Limb (tissue), 2 donors: ENCODE results near the gene FAU.
"Not testable (repeated sequence)": the region's sequence is repeated elsewhere in the genome, so short reads cannot be mapped to it uniquely, and the experiment has no call there.

Experiments
- DNase-seq, 2 donors: peaks; one replicate each; pipeline ENCODE4 v3.0.0-alpha.2; 2016; ENCODE audit errors: extremely low spot score in 2 of 2

The FAU gene

DNA sequence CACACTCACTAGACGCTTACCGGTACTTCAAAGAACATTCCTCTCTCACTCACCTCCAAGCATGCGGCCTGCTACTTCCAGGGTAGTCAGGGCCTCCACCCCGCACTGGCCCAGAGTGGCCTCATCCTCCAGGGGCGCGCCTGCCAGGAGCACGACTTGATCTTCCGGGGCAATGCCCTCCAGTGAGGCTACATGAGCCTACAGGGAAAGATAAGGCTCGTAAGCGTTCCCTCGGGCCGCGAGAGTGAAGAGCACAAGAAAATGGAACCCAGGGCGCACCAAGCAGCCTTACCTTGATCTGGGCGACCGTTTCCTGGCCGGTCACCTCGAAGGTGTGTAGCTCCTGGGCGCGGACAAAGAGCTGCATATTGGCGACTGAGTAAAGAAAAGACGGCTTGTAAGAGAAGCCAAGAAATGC, 478 bp downstream of the FAU start:
- DNase-seq, result no peak

DNA sequence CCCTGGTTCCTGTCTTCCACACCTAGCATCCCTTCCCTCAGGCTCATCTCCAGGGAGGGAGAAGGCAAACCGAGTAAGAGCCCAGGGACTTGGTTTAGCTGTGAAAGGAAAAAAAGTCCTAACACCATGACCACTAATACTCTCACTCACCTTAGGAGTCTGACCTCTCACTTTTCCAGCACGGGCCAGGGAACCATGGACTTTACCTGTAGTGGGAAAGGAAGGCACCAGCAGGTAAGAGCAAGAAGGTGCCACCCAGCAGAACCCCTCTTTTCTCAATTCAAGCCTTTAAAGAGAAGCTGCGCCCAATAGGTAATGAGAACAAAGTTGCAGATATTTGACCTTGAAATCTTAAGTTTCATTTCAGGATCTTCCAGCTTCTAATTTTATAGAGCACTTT, 1.1 kb downstream of the FAU start:
- no peak for DNase-seq

DNA sequence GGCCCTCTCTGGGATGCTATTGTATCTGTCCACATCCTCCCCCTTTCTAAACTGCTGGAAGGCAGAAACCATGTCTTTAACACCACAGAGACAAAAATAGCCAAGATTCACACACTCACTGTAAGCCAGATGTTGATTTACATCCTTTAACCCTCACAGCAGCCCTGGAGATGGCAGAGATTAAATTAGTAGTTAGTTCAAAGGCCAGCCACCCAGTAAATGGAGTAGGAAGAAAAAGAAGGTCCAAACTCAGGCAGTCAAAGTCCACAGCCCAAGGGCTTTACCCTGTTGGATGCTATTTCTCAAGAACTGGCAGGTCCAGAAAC, 2.3 kb downstream of the FAU start:
- no peak for DNase-seq

DNA sequence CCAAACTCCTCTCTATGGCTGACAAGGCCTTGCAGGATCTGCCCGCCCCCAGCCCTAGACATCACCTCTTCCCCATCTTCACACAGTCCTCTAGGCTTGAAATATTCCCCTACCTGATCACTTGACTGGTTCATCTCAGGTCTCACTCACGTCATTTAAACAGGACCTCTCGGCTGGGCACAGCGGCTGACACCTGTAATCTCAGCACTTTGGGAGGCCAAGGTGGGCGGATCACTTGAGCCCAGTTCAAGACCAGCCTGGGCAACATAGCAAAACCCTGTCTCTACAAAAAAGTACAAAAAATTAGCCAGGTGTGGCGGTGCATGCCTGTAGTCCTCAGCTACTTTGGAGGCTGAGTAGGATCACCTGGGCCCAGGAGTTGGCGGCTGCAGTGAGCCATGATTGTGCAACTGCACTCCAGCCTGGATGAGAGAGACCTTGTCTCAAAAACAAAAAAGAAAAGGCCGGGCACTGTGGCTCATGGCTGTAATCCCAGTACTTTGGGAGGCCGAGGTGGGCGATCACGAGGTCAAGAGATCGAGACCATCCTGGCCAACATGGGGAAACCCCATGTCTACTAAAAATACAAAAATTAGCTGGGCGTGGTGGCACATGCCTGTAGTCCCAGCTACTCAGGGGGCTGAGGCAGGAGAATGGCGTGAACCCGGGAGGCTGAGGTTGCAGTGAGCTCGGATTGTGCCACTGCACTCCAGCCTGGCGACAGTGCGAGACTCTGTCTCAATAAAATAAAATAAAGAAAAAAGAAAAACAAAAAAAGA, 2.9 kb downstream of the FAU start:
- not testable (repeated sequence) for DNase-seq

DNA sequence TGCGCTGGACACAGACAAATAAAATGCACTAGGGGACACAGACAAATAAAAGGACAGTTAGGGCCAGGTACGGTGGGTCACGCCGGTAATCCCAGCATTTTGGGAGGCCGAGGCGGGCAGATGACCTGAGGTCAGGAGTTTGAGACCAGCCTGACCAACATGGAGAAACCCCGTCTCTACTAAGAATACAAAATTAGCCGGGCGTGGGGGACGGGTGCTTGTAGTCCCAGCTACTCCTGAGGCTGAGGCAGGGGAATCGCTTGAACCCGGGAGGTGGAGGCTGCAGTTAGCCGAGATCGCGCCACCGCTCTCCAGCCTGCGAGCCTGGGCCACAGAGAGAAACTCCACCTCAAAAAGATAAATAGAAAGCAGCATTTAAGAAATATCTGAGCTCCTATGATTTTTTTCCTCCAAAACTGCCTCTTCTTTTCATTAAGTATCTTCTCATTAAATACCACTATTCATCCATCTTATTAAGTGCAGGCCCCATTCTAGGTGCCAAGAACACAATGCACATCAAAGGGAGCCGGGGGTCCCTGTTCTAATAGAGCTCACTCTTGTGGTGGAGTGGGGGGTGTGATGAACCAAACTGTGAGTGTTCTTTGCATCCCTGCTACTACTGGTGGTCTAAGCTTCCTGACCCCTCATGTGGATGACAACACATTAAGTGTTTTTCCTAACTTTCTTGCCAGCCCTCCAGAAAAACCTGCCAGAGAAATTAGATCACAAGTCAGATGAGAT, 3.7 kb downstream of the FAU start:
- DNase-seq, result no peak

DNA sequence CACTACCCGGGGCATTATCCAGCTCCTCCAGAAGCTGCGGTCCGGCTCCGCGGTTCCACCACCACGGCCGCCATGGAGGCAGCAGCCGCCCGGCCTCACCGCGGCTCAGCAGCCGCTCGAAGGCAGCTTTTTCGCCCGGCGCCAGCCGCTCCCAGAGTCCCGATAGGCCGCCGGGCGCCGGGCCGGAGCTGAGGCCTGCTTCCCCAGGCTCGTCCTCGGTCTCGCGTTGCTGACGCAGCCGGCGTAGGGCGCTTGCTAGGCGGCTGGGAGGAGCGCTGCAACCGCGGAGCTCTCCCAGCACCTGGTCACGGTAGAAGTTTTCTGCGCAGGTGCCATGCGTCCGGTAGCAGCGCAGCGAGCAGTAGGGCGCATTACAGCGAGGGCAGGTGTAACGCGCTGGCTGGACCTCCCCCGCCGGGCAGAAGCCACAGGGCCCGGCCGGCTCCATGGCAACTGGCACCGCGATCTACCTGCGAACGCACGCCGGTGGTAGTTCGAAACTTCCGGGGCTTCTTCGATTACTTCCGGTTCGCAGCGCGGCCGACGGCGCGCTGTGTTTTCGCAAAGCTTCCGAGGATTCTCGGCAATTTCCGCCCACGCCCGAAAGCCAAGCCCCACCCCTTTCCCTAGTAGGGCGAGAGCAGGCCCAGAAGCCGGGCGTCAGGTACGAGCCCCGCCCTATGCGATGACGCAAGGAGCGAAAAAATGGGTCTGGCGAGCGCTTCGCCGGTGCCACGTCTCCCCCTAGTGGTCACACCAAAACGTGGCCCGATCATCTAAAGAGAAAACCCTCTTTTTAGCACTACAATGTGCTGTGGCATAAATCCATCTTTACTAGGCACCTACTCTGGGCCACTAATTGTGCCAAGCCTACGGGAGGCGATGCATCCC, 4.5 kb downstream of the FAU start, which contains the start of gene ZNHIT2:
ZNHIT2 (minus strand) TSS at position 496 of the 891 bp plus-strand sequence; CDS start at position 448, 48 bp downstream.
- DNase-seq, result peak; percentile 99

DNA sequence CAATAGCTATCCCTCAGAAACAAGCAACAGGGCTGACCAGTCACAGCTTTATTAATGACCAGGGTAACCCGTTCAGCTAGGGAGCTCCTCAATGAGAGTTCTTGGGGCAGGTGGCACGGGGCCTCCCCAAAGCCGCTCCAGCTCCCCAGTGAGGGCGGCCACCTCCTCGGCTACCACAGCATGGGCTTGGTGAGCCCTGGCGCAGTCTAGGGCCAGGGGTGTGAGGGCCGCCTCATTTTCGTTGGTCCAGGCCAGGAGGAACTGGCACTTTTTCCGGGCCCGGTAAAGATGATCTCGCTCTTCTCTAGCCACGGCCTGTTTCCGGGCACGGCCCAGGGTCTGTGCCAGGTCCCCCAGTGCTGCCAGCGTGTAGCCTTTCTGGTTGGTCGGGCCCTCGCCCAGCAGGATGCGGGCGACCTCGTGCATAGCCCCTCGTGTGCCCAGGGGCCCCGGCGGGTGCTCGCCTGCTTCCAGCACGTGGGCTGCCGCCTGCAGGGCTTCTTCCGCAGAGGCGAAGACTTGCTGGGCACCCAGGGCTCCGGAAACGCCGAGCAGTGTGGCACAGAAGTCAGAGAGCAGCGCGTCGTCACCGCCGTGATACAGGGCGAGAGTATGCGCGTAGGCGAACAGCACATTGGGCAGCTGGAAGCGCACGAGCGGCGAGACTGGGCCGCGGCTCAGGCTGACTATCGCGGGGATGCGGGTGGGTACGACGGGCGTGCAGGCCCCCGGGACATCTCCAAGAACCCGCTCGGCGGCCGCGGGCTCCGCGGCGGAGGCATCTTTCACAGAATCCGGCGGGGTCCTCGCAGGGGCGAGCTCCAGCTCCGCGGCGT, 5.3 kb downstream of the FAU start:
- no peak for DNase-seq

DNA sequence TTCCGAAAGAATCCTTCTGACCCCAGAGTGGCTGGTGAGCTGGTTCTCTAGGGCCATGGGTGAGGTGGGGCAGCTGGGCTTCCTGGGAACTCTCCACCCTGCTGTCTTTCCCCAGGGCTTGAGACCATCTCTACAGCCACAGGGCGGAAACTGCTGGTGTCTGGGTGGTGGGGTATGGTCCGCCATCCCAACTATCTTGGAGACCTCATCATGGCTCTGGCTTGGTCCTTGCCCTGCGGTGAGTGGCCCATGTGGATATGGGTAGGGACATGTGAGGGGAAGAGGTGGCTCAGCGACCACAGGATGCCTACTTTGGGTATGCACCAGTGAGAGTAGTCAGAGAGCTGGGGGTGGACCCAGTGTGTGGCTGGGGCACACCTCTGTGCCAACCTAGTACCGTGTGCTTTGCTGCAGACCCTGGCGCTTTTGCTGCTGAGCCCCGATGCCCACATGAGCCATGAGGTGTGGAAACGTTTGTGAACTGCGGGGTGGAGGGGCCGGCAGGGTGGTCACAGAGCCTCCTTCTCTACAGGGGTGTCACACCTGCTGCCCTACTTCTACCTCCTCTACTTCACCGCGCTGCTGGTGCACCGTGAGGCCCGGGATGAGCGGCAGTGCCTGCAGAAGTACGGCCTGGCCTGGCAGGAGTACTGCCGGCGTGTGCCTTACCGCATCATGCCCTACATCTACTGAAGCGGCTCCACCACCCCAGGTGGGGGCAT, 6.4 kb downstream of the FAU start:
- no peak for DNase-seq

DNA sequence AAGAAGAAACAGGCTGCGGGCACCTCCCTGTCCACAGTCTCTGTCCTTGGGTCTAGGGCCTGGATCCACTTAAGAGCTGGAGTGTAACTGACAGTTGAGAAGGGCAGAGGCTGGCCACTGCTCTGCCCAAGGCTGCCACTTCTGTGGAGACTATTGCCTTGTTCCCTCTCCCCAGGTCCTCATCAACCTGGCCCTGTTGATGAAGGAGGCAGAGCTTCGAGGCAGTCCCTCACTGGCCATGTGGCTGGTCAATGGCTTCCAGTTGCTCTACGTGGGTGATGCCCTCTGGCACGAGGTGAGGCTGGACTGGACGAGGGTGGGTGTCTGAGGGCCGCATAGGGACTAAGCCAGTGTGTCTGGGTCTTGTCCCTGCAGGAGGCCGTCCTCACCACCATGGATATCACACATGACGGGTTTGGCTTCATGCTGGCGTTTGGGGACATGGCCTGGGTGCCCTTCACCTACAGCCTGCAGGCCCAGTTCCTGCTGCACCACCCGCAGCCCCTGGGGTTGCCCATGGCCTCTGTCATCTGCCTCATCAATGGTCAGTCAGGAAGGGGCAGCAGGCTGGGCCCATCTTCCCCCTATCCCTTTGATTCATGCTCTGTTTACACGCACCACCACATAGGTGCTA, 7.3 kb downstream of the FAU start:
- DNase-seq, result no peak

DNA sequence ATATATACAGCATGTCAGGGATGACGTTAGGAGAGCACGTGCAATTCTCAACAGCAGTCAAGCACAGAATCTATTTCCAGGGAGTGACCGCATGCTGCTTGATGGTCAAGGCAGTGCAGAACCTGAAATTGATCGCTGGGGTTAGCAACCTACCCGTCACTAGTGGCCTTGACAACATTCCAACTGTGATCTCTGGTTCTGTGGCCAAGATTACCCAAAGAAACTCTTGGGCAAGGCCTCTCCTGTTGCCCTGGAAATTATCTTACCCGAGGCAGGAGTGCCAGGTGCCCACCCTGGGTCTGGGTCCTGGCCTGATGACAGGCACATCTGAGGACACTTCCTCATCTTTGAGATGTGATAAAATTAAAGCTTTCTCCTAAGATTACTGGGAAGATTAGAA, 8.1 kb downstream of the FAU start:
- DNase-seq, result no peak

DNA sequence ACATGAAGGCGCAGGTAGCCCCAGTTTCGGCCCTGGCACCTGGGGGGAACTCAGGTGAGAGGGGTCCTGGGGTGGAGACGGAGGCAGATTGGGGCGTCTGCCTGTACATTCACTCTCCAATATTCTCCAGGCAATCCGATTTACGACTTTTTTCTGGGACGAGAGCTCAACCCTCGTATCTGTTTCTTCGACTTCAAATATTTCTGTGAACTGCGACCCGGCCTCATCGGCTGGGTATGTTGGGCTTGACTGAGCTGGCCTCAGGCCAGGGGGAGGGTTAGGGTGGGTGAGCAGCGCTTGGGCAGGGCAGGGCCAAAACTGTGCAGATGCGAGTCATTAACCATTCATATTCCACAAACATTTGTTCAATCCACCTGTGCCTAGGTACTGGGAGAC, 8.6 kb downstream of the FAU start:
- no peak for DNase-seq

DNA sequence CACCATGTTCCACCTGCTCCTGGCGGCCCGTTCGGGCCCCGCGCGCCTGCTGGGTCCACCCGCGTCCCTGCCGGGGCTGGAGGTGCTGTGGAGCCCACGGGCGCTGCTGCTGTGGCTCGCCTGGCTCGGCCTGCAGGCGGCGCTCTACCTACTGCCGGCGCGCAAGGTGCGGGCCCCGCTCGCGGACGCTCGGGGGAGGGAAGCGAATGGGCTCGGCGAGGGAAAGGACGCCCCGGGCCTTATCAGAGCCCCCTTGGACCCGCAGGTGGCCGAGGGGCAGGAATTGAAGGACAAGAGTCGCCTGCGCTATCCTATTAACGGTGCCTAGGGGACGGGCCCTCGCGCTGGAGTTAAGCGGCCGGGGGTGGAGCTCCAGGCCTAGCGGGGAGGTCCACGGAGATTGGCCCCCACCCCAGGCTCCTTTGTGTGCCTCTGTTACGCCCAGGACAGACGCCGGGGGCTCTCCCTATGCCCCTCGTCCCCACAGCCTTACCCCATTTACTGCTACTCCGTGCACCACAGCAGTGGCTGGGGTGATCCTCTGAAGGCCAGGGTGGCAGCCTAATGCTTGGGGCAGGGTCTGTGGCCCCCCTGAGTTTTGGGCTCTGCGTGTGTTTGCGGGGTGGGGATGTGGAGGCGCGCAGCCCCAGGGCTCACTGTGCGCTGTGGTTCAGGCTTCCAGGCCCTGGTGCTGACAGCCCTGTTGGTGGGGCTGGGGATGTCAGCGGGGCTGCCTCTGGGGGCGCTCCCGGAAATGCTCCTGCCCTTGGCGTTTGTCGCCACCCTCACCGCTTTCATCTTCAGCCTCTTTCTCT, 9.2 kb downstream of the FAU start:
- DNase-seq, result peak in 1 of 2 donors; percentile 81

DNA sequence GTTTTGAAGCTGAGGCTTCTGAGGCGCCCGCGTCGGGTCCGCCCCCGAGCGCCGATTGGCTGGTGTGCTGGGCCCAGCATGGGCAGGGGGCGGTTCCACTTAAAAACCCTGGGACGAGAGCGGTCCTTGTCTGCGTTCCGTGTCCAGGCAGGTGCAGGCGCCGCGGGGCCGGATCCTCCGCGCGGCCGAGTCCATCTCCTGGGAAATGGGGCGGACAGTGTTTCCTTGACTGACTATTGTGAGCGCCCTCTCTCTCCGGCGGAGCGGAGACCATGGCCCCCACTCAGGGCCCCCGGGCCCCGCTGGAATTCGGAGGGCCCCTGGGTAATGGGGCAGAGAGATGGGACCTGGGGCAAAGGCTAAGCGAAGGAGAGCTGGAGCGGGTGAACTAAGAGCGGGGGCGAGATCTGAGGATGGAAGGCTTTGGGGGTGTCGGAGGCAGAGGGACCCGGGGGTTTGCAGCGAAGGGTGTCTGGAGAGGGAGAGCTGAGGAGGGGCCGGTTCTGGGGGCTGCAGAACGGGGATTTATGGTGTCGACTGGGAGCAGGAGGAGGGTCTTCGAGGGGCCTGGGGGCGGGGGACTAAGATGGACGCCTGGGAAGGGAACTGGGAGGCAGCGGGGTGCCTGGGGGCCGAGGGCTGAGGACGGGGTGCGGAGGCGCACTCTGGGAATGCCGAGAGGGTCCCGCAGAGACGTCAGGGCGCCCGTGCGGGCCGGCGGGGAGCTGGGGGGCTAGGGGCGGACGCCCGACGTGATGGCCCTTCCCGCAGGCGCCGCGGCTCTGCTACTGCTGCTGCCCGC, 10.0 kb downstream of the FAU start, which contains the start of gene TM7SF2:
TM7SF2 (plus strand) TSS at position 129 of the 802 bp plus-strand sequence; CDS start at position 273, 144 bp downstream.
- peak; percentile 85 to 93 for DNase-seq

DNA sequence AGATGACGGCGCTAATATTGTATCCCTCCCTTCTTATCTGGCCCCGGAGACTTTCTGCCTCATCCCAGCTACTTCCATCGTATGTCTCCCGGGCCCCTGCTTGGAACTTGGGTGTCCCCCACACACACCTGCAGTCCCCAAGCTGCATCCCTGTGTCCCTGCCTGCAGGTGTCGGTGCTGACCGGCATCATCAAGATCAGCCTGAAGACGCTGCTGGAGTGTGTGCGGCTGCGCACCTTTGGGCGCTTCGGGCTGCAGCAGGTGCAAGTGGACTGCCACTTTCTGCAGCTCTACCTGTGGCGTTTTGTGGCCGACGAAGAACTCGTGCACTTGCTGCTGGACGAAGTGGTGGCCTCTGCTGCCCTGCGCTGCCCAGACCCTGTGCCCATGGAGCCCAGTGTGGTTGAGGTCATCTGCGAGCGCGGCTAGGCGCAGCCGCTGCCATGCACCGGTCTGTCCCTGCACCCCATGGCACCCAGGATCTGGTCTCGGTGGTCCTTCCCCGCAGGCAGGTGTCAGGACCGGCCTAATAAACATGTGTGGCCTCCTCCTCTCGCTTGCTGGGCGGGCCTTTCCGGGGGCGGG, 10.7 kb downstream of the FAU start:
- DNase-seq, result no peak

DNA sequence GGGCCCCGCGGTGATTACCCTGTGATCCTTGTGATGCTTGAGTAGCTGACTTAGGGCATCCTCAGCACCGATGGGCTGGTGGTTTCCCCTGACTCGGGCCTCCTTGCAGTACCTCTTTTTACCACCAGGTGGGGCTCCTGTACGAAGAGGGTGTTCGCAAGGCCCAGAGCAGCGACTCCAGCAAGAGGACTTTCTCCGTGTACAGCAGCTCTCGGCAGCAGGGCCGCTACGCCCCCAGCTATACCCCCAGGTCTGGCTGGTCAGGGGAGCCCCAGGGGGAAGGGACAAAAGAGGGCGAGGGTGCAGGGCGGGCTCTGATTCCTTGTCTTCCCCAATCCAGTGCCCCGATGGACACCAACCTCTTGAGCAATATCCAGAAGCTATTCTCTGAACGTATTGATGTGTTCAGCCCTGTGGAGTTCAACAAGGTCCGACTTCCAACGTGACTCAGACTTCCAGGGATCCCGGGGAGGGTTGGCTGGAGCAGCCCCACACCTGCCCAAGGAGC, 11.5 kb downstream of the FAU start:
- peak; percentile 82 to 94 for DNase-seq

DNA sequence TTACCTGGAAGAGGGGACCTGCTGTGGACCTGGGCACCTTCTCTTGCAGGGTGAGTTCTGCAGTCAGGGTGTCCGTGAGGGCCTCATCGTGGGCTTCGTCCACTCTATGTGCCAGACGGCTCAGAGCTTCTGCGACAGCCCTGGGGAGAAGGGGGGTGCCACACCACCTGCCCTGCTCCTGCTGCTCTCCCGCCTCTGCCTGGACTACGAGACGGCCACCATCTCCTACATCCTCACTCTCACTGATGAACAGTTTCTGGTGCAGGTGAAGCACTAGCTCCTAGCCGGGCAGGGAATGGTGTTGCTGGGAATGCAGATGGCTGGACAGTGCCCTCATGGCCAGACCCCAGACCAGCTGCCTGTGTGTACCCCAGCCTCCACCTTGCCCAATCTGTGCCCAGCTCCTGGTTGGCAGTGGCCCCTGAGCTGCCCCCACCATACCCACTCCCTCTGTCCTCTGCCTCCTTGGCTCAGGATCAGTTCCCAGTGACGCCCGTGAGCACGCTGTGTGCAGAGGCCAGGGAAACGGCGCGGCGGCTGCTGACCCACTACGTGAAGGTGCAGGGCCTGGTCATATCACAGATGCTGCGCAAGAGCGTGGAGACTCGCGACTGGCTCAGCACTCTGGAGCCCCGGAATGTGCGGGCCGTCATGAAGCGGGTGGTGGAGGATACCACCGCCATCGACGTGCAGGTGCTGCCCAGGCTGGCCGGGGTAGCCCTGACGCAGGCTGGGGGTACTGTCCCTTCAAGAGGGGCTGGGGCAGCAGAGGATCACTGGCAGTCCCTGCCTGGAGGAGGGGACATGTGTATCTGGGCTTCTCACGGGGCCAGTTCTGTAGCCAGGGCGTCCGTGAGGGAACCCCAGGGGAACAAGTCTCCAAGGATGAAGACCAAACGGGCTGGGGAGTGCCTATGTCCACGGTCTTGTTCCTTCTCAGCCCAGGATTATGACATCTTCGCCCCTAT, 12.4 kb downstream of the FAU start:
- no peak for DNase-seq
